Measurements from ENCODE around the gene VAV1.

GRCh38 chr19:6801485-6802086 is 29.1 kb downstream of the VAV1 start:
- TF ChIP-seq ZNF239 (tag by site-specific recombination; IDR thresholded peaks at IDR 0.05) (no peak), ZBTB1 (tag by site-specific recombination; IDR thresholded peaks at IDR 0.05) (no peak), GLIS1 (tag by site-specific recombination; IDR thresholded peaks at IDR 0.05) (peak; percentile 93), CTCF (tag by site-specific recombination; IDR thresholded peaks at IDR 0.05) (no peak), ZNF350 (tag by site-specific recombination; IDR thresholded peaks at IDR 0.05) (no peak), ZNF768 (tag by site-specific recombination; IDR thresholded peaks at IDR 0.05) (no peak)
- TF ChIP-seq, protein P1, sequence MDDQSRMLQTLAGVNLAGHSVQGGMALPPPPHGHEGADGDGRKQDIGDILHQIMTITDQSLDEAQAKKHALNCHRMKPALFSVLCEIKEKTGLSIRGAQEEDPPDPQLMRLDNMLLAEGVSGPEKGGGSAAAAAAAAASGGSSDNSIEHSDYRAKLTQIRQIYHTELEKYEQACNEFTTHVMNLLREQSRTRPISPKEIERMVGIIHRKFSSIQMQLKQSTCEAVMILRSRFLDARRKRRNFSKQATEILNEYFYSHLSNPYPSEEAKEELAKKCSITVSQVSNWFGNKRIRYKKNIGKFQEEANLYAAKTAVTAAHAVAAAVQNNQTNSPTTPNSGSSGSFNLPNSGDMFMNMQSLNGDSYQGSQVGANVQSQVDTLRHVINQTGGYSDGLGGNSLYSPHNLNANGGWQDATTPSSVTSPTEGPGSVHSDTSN (CRISPR knock-in tag; IDR thresholded peaks at IDR 0.05): no peak
- TF ChIP-seq, protein P2, sequence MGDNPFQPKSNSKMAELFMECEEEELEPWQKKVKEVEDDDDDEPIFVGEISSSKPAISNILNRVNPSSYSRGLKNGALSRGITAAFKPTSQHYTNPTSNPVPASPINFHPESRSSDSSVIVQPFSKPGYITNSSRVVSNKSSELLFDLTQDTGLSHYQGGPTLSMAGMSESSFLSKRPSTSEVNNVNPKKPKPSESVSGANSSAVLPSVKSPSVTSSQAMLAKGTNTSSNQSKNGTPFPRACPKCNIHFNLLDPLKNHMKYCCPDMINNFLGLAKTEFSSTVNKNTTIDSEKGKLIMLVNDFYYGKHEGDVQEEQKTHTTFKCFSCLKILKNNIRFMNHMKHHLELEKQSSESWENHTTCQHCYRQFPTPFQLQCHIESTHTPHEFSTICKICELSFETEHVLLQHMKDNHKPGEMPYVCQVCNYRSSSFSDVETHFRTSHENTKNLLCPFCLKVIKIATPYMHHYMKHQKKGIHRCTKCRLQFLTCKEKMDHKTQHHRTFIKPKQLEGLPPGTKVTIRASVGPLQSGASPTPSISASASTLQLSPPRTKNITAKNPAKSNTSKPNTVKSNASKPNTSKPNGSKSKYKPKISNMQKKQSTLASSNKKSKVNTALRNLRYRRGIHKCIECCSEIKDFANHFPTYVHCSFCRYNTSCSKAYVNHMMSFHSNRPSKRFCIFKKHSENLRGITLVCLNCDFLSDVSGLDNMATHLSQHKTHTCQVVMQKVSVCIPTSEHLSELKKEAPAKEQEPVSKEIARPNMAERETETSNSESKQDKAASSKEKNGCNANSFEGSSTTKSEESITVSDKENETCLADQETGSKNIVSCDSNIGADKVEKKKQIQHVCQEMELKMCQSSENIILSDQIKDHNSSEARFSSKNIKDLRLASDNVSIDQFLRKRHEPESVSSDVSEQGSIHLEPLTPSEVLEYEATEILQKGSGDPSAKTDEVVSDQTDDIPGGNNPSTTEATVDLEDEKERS (tag by site-specific recombination; IDR thresholded peaks at IDR 0.05): no peak

All from HEK293 (cell line).